HG02981 (cell line): ENCODE results near the gene NOVA2.

Experiments
- ATAC-seq: cut with Tn5 transposase; IDR thresholded peaks from one replicate; pipeline ENCODE4 v1.9.1; 2021; ENCODE audit warnings: mild to moderate bottlenecking, moderate library complexity; ENCODE audit not compliant: unreplicated experiment

NOVA2 gene

GRCh38 chr19:46002678-46003275 is 29.1 kb upstream of the NOVA2 start:
- ATAC-seq = no peak

GRCh38 chr19:46000491-46001246 is 27.0 kb upstream of the NOVA2 start:
- no peak for ATAC-seq

- ATAC-seq = no peak
These were observed 26.0 kb upstream of the NOVA2 start for GRCh38 chr19:45999653-46000121.

GRCh38 chr19:45998834-45999233 is 25.2 kb upstream of the NOVA2 start:
- no peak for ATAC-seq

- no peak for ATAC-seq
These were observed 23.3 kb upstream of the NOVA2 start for GRCh38 chr19:45996933-45997332.

GRCh38 chr19:45995715-45996385 is 22.2 kb upstream of the NOVA2 start:
- ATAC-seq = no peak

GRCh38 chr19:45994998-45995714 is 21.5 kb upstream of the NOVA2 start, which contains the start of gene CCDC61:
CCDC61 (plus strand) TSS chr19:45995467; CDS start chr19:46003019, 7,552 bp downstream.
- peak; percentile 98 for ATAC-seq

- peak; percentile 4 for ATAC-seq
These were observed 20.9 kb upstream of the NOVA2 start for GRCh38 chr19:45994456-45994997.

GRCh38 chr19:45990113-45990728 is 16.6 kb upstream of the NOVA2 start:
- no peak for ATAC-seq

GRCh38 chr19:45985321-45985720 is 11.7 kb upstream of the NOVA2 start:
- no peak for ATAC-seq

- no peak for ATAC-seq
These were observed 7.7 kb upstream of the NOVA2 start for GRCh38 chr19:45981350-45981749.

- ATAC-seq = no peak
These were observed 4.5 kb upstream of the NOVA2 start for GRCh38 chr19:45978156-45978555.

- no peak for ATAC-seq
These were observed 2.5 kb upstream of the NOVA2 start for GRCh38 chr19:45976178-45976577.

GRCh38 chr19:45975306-45976070 is 1.8 kb upstream of the NOVA2 start:
- ATAC-seq = no peak

GRCh38 chr19:45972947-45973540 is 621 bp downstream of the NOVA2 start:
- ATAC-seq = no peak

GRCh38 chr19:45972081-45972946 is 1.4 kb downstream of the NOVA2 start:
- ATAC-seq = no peak

- no peak for ATAC-seq
These were observed 2.3 kb downstream of the NOVA2 start for GRCh38 chr19:45971260-45971902.

GRCh38 chr19:45969676-45970075 is 4.0 kb downstream of the NOVA2 start:
- no peak for ATAC-seq
